Fibroblast of the conjunctiva (primary cell): ENCODE data around the gene GON4L.
A peak's percentile ranks its signal among the peaks of the same experiment; 100 is the strongest.
"Not testable (repeated sequence)": the region's sequence is repeated elsewhere in the genome, so short reads cannot be mapped to it uniquely, and the experiment has no call there.

Experiments used
- DNase-seq: peaks from one replicate; pipeline ENCODE4 v3.0.0-alpha.2; 2010; ENCODE audit warnings: low read depth

Gene GON4L, protein sequence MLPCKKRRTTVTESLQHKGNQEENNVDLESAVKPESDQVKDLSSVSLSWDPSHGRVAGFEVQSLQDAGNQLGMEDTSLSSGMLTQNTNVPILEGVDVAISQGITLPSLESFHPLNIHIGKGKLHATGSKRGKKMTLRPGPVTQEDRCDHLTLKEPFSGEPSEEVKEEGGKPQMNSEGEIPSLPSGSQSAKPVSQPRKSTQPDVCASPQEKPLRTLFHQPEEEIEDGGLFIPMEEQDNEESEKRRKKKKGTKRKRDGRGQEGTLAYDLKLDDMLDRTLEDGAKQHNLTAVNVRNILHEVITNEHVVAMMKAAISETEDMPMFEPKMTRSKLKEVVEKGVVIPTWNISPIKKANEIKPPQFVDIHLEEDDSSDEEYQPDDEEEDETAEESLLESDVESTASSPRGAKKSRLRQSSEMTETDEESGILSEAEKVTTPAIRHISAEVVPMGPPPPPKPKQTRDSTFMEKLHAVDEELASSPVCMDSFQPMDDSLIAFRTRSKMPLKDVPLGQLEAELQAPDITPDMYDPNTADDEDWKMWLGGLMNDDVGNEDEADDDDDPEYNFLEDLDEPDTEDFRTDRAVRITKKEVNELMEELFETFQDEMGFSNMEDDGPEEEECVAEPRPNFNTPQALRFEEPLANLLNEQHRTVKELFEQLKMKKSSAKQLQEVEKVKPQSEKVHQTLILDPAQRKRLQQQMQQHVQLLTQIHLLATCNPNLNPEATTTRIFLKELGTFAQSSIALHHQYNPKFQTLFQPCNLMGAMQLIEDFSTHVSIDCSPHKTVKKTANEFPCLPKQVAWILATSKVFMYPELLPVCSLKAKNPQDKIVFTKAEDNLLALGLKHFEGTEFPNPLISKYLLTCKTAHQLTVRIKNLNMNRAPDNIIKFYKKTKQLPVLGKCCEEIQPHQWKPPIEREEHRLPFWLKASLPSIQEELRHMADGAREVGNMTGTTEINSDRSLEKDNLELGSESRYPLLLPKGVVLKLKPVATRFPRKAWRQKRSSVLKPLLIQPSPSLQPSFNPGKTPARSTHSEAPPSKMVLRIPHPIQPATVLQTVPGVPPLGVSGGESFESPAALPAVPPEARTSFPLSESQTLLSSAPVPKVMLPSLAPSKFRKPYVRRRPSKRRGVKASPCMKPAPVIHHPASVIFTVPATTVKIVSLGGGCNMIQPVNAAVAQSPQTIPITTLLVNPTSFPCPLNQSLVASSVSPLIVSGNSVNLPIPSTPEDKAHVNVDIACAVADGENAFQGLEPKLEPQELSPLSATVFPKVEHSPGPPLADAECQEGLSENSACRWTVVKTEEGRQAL (N-terminal part only)

DNA sequence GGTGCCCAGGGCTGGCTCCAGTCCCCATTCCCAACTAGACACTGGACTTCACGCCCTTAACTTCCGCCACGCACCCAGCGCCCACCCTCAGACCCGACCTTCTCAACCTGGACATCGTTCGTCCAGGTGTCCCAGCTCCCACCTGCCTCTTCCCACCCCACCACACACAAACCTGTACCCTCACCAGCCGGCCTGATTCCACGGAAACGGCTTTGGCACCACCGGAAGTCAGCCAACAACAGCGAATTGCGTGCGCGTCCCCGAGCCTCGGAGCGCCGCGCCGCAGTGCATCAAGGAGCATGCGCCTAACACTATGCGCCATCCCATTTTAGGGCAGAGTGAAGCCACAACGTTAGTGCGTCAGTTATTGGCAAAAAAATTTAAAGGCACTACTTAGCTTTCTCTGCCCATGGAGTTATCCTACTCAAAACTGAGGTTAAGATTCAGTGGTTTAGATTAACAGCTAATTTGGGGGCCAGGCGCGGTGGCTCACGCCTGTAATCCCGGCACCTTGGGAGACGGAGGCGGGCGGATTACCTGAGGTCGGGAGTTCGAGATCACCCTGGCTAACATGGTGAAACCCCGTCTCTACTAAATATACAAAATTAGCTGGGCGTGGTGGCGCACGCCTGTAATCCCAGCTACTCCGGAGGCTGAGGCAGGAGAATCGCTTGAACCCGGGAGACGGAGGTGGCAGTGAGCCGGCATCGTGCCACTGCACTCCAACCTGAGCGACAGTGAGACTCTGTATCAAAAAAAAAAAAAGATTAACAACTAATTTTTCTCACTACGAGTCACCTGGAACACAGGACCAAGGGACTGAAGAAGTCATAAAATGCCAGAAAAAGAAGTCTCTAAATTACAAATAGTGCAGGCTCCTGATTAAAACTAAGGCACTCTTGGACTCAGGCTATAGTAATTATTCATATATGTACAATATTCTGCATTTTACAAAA is at the start of gene GON4L:
TSS of gene GON4L (minus strand) at position 240 of the 956 bp plus-strand sequence. CDS start 3,434 bp downstream, outside the sequence.
- peak; percentile 84 for DNase-seq

DNA sequence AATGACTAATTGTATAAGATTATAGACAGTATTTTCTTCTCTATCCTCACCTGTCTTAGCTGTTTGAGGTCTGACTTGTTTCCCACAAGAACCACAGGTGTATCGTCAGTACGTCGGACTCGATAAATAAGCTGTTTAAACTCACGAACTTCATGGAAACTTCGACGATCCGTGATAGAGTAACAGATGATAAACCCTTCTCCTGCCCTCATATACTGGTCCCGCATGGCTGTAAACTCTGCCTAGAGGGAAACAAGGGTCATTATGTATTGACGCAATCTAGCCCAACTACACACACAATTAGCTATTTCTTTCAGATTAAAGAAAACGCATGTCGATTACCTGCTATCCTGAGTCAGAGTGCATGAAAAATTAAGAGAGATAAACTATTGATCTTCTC is 47.2 kb upstream of the GON4L start:
- DNase-seq = no peak

DNA sequence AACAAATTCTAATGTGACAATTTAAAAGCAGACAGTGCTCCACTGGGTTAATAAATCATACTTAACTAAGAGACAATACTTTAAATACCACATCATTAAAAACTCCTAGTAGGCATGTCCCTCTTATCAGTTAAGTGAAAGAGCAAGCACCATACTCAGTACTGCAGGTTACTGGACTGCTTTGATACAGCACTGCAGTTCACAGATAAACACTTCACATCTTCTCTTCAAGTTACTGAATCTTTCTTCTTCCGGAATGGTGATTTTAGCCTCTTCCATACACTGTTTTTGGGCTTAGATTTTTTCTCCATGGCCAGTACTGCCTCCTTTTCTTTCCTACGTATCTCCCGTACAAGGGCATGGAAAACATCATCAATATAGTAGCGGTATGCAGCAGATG is 43.1 kb upstream of the GON4L start:
- no peak for DNase-seq

DNA sequence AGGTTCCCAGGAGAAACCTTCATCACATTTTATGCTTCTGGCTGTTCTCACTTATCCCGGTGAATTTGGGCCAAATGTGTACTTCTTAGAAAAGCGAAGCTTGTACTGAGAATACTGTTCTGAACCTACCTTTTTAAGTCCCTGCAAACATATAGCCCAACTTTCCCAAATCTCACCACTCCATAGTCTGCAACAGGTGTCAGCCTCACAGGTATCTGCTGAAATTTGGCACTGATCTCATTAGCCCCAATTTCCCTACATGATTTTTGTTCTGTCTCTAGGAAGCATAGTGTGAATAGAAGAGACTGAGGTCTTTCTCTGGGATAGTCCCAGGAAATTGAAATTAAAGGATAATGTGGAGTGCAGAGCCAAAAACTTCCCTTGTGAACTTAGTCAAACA is 42.7 kb upstream of the GON4L start:
- no peak for DNase-seq

DNA sequence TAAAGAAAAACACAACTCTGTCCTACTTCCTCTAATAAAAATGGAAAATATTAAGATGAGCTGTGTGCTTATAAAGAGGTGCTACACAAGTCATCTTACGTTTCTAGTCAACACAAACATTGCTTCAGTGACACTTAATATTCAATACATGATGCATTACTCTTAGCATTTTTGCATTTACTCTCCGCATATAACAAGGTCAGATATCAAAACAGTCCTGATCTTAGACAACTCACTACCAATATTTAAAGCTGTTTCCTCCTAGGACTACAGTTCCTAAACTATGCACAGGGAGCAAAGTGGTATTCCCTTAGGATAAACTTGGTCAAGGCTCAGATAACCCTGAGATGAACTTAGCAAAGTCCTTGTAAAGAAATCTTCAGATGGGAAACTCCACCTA is 41.9 kb upstream of the GON4L start:
- no peak for DNase-seq

DNA sequence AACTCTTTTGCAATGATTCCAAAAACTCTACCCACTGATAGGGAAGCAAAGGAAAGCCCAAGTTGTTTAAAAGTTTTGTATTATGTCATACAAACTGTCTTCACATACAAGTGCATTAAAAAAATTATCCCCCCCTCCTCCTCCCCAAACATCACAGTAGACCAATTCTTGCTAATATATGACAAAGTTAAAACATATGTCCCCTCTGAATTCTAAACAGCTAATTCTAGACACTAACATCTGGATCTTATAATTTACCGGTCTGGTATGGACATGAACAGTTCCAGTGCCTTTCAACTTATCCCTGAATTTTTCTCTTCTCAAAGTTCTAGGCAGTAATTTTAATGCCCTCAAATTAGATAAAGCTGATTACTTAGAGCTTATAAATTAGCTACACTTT is 40.7 kb upstream of the GON4L start:
- no peak for DNase-seq

DNA sequence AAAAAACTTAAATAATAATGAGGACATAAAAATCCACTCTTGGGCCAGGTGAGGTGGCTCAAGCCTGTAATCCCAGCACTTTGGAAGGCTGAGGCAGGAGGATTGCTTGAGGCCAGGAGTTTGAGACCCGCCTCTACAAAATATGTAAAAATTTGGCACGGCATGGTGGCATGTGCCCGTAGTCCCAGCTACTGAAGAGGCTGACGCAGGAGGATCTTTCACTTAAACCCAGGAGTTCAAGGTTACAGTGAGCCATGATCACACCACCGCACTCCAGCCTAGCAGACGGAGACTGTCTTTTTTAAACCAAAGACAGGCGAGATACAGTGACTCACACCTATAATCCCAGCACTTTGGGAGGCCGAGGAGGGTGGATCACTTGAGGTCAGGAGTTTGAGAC is 39.5 kb upstream of the GON4L start:
- not testable (repeated sequence) for DNase-seq

DNA sequence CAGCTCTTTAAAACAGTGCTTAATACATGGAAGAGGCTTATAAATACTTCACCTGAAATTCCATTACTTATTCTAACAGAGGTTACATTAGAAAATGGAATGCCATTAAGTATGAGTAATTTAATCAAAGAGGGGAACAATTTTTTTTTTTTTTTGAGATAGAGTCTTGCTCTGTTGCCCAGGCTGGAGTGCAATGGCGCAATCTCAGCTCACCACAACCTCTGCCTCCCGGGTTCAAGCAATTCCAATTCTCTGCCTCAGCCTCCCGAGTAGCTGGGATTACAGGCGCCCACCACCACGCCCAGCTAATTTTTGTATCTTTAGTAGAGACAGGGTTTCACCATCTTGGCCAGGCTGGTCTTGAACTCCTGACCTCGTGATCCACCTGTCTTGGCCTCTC is 38.6 kb upstream of the GON4L start:
- DNase-seq = not testable (repeated sequence)

DNA sequence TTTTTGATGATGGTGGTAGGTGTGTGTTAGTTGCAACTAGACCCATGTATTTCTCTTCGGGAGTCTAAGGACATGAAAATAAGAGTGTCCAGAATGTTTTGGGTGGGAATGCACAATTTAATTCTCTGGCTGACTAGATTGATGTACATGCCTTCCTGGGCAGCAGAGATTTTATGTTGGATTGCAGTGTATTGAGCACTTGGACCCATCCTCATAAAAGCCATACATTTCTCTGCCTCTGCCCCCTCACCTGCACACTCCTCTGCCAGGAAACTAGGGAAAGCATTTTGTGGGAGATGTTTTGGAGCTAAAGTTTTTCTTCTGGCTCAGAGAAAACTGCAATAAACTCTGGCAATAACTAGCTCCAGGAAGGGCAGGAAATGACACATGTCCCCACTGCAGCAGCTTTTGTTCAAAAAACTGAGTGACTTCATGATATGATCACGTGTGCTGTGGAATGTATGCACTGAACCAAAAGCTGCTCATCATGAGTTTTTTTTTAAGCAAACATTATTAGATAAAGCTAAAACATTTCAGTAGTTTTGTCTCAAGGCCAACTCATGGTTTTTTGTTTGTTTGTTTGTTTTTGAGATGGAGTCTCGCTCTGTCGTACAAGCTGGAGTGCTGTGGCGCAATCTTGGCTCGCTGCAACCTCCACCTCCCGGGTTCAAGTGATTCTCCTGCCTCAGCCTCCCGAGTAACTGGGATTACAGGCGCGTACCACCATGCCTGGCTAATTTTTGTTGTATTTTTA is 36.6 kb upstream of the GON4L start:
- no peak for DNase-seq

DNA sequence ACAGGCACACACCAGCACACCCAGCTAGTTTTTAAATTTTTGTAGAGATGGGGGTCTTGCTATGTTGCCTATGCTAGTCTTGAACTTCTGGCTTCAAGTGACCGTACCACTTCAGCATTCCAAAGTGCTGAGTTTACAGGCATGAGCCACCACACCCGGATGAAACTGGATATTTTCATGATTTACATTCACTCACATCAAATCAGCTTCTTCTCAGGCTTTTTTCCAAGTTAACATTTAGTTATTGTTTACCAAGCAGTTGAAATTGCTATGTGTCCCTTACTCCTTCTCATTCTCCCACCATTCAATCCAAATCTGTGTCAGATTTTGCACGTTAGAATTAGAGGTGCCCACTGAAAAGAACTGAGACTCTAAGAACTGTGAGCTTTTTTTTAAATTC is 35.8 kb upstream of the GON4L start:
- DNase-seq = peak; percentile 69

DNA sequence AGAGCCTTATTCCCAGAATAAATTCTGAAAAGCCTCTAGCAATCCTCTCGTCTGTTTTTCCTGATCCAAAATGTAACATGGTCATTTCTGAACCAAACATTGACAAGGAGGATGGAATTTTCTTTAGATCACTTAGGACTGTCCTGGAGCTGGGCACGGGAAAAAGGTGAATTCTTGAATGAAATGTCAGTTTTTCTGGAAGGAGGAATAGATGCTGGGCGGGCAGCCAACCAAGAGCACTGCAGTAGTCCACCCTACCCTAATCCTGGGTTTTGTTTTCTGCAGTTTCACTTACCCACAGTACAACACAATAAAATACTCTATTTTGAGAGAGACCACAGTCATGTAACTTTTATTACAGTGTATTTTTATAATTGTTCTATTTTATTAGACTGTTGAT is 33.2 kb upstream of the GON4L start:
- no peak for DNase-seq

DNA sequence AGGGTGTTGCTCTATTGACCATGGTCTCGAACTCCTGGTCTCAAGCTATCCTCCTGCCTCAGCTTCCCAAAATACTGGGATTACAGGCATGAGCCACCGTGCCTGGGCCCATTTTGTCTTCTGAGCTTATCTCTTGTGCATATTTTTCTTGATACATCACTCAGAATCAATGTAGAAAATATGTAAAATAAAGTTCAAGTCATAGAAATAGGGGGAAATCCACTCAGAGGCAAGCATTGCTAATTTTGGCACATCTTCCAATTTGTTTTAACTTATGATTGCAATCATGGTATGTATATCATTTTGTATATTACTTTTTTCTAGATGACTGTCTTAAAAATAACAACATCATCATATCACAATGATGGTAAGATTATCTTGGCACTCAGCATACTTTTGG is 32.6 kb upstream of the GON4L start:
- no peak for DNase-seq

DNA sequence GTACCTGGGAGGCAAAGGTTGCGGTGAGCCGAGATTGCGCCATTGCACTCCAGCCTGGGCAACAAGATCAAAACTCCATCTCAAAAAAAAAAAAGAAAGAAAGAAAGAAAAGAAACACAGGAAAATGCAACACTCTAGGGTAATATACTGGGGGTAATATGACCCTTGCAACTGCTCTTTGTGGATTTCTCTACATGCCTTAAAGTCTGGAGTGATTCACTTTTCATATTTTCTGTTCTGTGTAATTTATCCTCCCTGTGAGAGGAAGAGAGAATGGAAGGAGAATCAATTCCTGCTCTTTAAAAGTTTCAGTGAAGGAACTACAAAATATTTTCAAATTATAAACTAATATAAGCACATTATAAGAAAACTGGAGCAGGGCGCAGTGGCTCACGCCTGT is 31.5 kb upstream of the GON4L start:
- no peak for DNase-seq

DNA sequence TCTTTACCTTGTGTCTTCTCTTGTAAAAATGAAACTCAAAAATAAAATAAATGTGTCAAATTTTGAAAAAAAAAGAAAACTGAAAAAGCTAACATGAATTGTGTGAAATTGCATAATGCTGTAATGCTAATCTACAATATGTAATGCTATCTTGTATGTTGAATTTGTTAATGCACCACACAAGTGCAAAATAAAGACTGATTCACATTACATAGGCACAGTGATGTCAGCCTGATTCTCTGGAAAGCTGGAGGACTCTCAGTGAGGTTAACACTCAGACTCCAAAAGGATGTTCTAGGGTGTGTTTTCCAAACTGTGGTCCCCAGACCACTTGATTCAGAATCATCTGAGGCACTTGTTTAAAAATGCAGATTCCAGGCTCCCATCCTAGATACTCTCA is 28.0 kb upstream of the GON4L start:
- DNase-seq = no peak

DNA sequence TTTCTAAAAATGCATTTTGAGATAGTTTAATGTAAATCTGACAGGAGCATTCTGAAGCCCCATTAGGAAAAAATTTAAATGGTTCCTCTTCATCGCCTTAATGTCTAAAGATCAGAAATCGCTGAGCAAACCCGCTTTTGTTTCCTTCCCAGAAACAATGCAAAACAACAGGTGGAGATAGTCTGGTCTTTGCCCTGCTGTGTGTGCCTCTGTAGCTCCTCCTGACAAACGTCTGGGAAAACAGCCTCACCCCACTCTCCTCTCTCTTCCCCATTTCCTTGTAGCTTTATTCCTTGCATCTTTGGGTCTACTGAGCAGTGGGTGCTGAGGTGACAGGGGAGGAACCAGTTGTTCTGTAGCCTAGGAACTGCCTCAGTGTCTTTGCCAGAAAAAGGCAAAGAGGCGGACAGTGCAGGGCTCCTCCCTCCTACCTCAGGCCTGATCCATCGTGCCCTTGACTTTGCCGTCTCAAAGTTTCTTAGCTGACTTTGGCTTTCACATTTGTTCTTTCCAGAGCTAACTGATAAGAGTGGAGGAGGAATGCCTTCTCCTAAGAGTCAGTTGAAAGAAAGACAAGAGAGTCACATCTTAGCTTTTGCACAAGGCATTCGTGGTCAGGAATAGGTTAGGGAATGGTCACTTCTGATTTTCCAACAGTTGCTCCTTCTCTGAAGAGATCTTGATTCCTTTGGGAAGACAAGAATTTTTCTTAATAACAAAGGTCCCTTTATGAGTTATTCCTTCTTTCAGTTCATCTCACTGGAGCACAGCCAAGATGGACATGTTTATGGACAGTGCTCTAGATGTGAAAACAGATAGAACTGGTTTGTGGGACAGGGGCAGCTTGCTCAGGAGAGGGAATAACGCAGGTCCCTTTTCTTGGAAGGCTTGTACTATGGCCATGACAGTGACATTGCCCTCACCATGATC is 27.3 kb upstream of the GON4L start:
- DNase-seq = no peak

DNA sequence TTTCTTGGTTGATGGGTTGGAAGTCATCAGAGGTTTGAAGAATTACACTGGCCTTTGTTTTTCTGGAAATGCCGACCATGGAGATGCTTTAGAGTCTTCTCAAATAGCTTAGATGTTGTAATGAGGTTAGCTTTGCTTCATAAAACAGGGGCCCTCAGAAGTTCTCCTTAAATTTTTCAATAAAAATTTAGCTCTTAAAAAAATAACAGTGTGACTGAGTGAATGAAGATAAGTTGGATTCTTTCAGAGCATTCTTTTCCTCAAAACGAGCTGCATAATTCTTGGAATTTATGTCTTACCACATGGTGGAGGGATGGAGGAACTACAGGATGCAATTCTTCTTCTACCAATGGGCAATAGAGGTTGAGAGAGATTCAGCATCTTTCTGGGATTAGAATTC is 25.8 kb upstream of the GON4L start:
- no peak for DNase-seq

DNA sequence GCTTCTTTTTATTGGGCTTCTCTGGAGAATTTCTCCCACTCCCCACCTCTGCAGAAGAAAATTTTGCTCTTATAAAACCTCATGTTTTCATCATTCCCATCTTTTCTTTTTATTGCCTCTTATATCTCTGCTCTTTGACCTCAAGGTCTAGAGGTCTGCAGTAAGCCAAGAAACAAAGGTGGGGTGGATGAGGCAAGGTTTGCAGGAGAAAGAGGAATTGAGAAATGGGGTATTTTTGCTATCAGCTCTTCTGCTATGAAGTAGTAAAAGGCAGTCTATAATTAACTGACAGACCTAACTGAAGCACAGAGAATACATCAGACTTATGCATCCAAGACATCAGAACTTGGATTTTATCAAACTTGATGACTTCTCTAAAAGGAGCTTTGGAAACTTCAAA is 25.2 kb upstream of the GON4L start:
- no peak for DNase-seq

DNA sequence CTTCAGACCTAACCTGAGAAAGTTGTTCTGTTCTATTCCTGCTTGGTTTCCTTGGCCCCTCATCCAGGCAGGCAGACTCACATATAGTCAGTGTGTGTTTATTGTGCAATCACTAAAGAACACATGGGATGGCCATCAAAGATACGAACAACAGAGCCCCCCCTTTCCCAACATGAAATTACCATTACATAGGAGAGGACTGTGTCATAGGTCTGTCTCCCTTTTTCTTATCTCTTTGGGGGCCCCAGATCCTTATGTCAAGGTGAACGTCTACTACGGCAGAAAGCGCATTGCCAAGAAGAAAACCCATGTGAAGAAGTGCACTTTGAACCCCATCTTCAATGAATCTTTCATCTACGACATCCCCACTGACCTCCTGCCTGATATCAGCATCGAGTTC is 23.9 kb upstream of the GON4L start:
- DNase-seq = no peak

DNA sequence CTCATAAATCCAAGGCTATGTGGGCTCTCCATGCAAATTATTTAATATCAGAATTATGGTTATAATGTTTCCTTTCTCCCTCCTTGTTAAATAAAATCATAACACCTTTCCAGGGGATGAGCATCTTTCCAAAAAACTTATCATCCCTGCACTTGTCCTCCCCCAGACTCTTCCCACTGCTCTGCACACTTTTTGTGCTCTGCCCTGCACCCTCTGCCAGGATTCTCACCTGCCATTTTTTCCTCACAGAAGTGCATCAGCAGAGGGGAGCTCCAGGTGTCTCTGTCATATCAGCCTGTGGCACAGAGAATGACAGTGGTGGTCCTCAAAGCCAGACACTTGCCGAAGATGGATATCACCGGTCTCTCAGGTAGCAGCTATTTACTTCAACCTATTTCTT is 23.2 kb upstream of the GON4L start:
- no peak for DNase-seq
